Measurements from ENCODE around the gene PRM1.
A peak's percentile ranks its signal among the peaks of the same experiment; 100 is the strongest.

Gene PRM1

GRCh38 chr16:11270602-11271162 lies 10.4 kb downstream of the PRM1 start:
- DNase-seq, result no peak

GRCh38 chr16:11268921-11269375 lies 12.2 kb downstream of the PRM1 start, which contains the start of gene TNP2:
Gene TNP2, minus strand, starts transcription at chr16:11269325. Its CDS starts 63 bp downstream, at chr16:11269262.
- no peak for DNase-seq

- no peak for DNase-seq
Observed at GRCh38 chr16:11265124-11265523, 16.0 kb downstream of the PRM1 start.

- DNase-seq, result no peak
Observed at GRCh38 chr16:11264155-11264832, 16.8 kb downstream of the PRM1 start.

GRCh38 chr16:11263737-11264136 lies 17.4 kb downstream of the PRM1 start:
- DNase-seq, result peak; percentile 78

- no peak for DNase-seq
Observed at GRCh38 chr16:11262915-11263314, 18.2 kb downstream of the PRM1 start.

- DNase-seq, result no peak
Observed at GRCh38 chr16:11260596-11260966, 20.5 kb downstream of the PRM1 start.

GRCh38 chr16:11259655-11260595 lies 21.2 kb downstream of the PRM1 start:
- no peak for DNase-seq

GRCh38 chr16:11258553-11259492 lies 22.3 kb downstream of the PRM1 start:
- peak; percentile 57 for DNase-seq

GRCh38 chr16:11257131-11257938 lies 23.8 kb downstream of the PRM1 start:
- peak; percentile 77 for DNase-seq

GRCh38 chr16:11256661-11257130 lies 24.4 kb downstream of the PRM1 start:
- DNase-seq, result peak; percentile 80

GRCh38 chr16:11255737-11256660 lies 25.1 kb downstream of the PRM1 start, which contains the start of gene SOCS1:
Gene SOCS1, minus strand, starts transcription at chr16:11256204. Its CDS starts 726 bp downstream, at chr16:11255478.
- DNase-seq, result peak; percentile 90

GRCh38 chr16:11254913-11255736 lies 26.0 kb downstream of the PRM1 start:
- DNase-seq, result peak; percentile 65

- DNase-seq, result peak; percentile 51
Observed at GRCh38 chr16:11253995-11254912, 26.9 kb downstream of the PRM1 start.

GRCh38 chr16:11253009-11253994 lies 27.8 kb downstream of the PRM1 start:
- peak; percentile 65 for DNase-seq

- peak; percentile 55 for DNase-seq
Observed at GRCh38 chr16:11252482-11252931, 28.6 kb downstream of the PRM1 start.

Data from stimulated activated CD4-positive, alpha-beta T cell treated with anti-CD3 and anti-CD28 coated beads, Interleukin-15, amount 100 ng/mL, for 24 hours (primary cell).